ENCODE data around the gene BCR.

Gene BCR

GRCh38 chr22:23151827-23152226 is 28.5 kb upstream of the BCR start:
- no peak for DNase-seq

DNA sequence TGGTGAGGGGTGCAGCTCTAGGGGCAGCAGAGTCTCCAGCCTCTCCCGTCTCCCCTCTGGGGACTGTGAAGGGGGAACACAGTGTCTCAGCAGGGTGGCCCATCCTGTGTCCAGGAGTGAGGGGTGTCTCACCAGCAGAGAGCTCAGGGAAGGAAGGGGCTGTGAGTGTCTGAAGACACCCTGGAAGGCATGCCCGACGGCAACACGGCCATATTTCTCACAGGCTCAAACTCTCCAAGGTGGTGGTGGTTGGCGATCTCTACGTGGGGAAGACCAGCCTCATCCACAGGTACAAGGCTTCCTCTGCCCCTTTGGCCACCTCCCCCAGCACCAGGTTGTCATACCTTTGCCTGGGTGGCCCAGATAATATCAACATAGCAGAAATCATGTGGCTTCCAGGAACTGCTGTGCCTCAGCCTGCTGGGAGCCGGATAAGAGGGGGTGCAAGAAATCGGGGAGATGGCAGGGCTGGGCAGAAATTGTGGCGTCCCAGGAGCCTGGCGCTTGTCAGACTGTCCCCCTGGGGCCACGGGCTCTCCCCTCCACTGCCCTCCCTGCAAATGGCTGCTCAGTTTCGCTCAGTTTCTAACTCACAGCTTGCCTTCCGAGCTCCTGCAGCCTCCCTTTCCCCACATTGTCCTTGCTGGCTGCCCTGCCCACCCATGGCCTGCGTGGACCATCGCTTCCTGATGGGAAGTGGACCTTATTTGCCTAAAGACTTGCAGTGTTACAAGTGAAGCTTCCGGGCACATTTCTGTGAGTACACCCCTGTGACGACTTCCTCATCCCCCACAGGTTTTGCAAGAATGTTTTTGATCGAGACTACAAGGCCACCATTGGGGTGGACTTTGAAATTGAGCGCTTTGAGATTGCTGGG is 27.8 kb upstream of the BCR start:
- DNase-seq, result no peak

GRCh38 chr22:23153994-23154393 is 26.3 kb upstream of the BCR start:
- no peak for DNase-seq

GRCh38 chr22:23154461-23154860 is 25.8 kb upstream of the BCR start:
- no peak for DNase-seq

GRCh38 chr22:23155143-23155542 is 25.2 kb upstream of the BCR start:
- no peak for DNase-seq

DNA sequence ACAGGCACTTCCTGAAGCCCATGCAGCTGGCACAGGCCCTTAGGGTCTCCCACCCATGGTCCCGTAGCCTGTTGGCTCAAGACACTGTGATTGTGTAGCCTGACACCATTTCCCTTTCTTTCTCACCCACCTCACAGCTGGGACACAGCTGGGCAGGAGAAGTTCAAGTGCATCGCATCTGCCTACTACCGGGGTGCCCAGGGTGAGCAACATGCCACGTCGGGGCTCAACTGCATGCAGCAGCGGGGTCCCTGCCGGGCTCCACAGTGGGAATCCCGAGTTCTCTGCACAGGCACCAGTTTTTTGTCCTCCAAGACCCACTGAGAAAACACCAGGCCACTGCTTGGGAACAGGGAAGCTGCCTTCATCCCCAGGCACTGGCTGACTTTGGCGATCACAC is 24.5 kb upstream of the BCR start:
- DNase-seq, result no peak

DNA sequence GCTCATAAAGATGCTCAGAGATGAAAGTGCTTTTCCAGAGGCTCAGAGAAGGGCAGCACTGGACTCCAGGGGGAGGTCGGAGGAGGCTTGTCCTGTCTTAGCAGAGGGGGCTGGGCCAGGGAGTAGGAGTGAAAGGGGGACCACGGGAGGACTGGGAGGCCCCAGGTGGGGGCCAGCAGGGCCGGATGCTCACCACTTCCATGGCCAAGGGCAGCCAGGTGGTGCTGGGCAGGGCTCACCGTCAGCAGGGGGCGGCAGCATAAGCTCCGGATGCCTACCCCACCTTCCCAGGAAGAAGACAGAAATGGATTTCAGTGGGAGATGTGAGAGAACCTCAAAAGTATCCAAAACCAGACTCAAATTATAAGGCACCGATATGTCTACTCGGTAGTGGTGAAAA is 24.0 kb upstream of the BCR start:
- DNase-seq, result no peak

GRCh38 chr22:23157560-23158515 is 22.5 kb upstream of the BCR start:
- no peak for DNase-seq

GRCh38 chr22:23158516-23159290 is 21.6 kb upstream of the BCR start:
- DNase-seq, result no peak

- no peak for DNase-seq
These were observed 21.0 kb upstream of the BCR start for GRCh38 chr22:23159291-23159630.

GRCh38 chr22:23161029-23161428 is 19.3 kb upstream of the BCR start:
- no peak for DNase-seq

DNA sequence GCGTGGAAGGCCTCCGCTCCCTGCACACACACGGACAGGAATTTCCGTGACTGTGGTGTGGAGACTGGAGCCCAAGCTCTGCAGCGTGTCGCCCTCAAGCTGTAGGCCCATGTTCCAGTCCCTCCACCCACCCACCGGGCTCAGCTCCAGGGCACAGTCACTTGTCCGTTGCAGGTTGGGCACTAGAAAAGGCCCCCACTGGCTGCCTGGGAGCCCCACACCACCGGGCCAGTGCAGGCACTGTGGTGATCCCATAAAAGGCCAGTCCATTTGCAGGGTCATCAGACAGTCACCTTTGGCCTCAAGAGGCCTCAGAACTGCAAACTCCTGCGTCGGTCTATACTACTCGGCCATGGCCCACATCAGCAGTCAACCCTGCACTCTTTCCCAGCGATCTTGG is 18.7 kb upstream of the BCR start:
- no peak for DNase-seq

- DNase-seq, result no peak
These were observed 16.6 kb upstream of the BCR start for GRCh38 chr22:23163665-23164064.

DNA sequence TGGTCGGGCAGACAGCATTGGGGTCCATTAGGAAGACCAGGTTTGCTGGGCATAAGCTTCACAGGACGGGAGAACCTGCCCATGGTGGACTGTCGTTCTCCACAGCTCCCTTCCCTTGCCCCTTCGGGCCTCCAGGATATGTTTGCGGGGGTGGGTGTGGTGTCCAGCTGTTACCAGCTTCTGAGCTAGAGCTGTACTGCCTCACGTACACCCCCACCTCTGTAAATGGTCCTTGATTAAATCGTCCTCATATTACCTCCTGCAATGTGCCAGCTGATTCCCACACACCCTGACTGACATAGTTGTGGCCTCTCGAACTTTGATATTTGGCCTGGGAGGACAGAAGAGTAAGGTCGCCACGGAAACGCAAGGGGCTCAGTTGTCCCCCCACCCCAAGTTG is 16.2 kb upstream of the BCR start:
- DNase-seq, result no peak

DNA sequence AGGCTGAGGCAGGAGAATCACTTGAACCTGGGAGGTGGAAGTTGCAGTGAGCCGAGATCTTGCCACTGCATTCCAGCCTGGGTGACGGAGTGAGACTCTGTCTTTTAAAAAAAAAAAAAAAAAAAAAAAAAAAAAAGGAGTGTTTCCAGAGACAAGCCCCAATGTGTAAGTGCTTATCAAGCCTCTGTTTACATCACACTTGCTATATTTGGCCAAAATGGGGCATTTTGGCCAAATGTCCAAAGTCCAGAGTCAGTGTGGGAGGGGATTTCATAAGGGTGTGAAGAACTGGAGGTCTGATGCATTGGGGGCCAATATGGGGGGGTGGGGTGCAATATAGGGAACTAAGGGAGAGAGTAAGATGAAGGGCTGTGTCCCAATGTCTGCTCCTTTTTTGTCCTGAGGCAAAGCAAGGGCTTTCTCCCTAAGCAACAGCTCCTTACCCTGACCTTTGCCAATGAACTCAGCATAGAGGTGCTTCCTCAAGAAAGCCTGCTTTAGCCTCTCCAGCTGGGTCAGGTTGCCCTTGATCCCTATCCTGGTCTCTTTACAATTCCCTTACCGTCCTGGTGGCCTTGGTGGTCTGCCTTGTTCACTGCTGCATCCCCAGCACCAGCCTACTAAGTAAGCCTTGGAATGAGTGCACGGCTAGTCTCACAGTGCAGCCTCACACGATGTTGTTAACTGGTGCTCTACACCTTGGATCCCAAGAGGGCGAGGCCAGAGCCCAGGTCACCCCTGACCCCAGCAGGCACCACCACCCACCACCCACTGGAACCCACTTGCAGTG is 14.1 kb upstream of the BCR start:
- DNase-seq, result no peak

DNA sequence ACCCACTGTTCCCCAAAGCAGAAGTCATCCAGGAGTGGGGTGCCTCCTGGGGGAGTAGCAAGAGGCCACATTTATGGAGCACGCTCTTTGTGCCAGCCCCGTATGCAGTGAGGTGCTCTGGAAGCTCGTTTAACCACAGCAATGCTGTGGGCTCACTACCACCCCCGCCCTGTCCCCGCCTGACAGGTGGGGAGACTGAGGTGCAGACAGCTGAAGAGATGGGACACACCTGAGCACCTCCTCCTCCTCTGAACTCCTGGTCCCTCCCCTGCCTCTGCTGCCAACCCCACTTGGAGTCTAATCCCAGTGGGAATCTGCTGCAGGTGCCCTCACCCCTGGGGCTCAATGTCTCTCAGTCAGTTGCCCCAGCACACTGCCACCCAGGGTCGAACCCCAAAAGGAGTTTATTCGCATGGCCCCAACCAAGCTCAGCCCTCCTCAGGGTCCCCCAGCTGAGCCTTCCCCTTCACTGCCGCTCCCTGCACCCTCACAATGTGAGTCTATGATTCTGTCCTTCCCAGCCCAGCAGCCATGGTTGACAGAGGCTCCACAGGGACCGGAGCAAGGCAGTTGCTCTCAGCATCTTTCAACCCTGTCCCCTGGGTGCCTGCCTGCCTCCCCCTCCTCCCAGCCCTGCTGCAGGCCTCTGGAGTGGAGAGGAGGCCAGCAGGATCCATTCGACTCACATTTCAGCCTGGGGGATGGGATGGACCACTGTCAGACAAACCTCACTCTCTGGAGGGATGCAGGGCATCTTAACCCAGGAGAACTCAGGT is 13.3 kb upstream of the BCR start:
- DNase-seq, result no peak

- no peak for DNase-seq
These were observed 11.8 kb upstream of the BCR start for GRCh38 chr22:23168391-23169042.

DNA sequence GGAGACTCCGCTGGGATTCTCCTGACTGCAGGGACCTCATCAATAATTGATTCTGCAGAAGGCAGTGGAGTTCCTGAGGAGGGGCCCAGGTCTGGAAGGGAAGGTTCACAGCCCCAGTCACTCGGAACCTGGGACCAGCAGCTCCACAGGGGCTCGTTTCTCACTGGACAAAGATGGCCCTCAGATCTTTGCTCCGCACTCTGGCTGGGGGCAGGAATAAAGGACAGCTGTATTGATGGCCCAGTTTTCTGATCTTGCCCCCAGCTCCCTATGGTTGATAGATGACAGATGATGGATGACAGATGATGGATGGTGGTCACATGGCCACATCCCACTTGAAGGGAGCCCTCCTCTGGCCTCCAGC is 11.3 kb upstream of the BCR start:
- DNase-seq, result no peak

GRCh38 chr22:23175817-23176644 is 4.3 kb upstream of the BCR start:
- no peak for DNase-seq

GRCh38 chr22:23176645-23177027 is 3.7 kb upstream of the BCR start:
- DNase-seq, result no peak

Data from activated naive CD4-positive, alpha-beta T cell (primary cell).